Measurements from ENCODE around the gene FZD2.

GRCh38 chr17:44608727-44609435 lies 51.6 kb downstream of the FZD2 start:
- TF ChIP-seq TEAD4 (IDR thresholded peaks at IDR 0.05; ENCODE audit: low read depth, low read length) (no peak), YY1 (IDR thresholded peaks at IDR 0.05; ENCODE audit: low read depth, low read length) (no peak), NRF1 (IDR thresholded peaks at IDR 0.05; ENCODE audit: low read depth, low read length) (no peak)

Data from H1 (cell line).